Ovary (tissue), 9 donors: ENCODE measurements around the gene NEK4. TPM values are rescaled to one million over a fixed set of nuclear protein-coding genes. Genes with fewer than 3 reads are reported as not detected.

ENCODE experiments used
- DNase-seq, 5 donors: peaks; one replicate each; pipeline ENCODE4 v3.0.0-alpha.2; 2019 to 2020
- H3K27ac ChIP-seq, 2 donors: fragments of 200-600 bp; one replicate each; pipeline versions ENCODE4 v1.5.1 to v1.8.0; 2019 to 2022
- H3K27me3 ChIP-seq: fragments of 200-600 bp; one replicate; pipeline ENCODE4 v1.8.0; 2022
- H3K36me3 ChIP-seq: fragments of 200-600 bp; sonication (generic); one replicate; pipeline ENCODE4 v1.5.1; 2019
- H3K4me1 ChIP-seq: one replicate; pipeline ENCODE4 v1.8.1; 2013; ENCODE audit warnings: mild to moderate bottlenecking, moderate library complexity; ENCODE audit not compliant: insufficient read depth
- H3K4me3 ChIP-seq: fragments of 200-600 bp; sonication (generic); one replicate; pipeline ENCODE4 v1.5.1; 2017
- H3K9me3 ChIP-seq, 2 donors: fragments of 200-600 bp in 1 of 2; sonication (generic) in 1 of 2; one replicate each; pipeline versions ENCODE4 v1.5.1 to v1.8.1; 2013 to 2019; ENCODE audit warnings: mild to moderate bottlenecking in 1 of 2, moderate library complexity in 1 of 2
- CTCF ChIP-seq, 3 donors: fragments of 450-650 bp in 2 of 3; fragments of 200-600 bp in 1 of 3; IDR thresholded peaks; one replicate each; pipeline versions ENCODE4 v1.5.1 to v1.8.0; 2016 to 2022; ENCODE audit warnings: antibody characterized with exemption in 3 of 3, mild to moderate bottlenecking in 1 of 3
- EP300 ChIP-seq: sonication (generic); formaldehyde crosslinking; IDR thresholded peaks from one replicate; pipeline ENCODE4 v1.6.1; 2017; ENCODE audit warnings: antibody characterized with exemption
- POLR2A ChIP-seq: fragments of 450-650 bp; IDR thresholded peaks from one replicate; pipeline ENCODE4 v1.6.1; 2017; ENCODE audit warnings: antibody characterized with exemption, mild to moderate bottlenecking, moderate library complexity
- WGBS, 3 donors: extraction: QIAGEN DNeasy Blood & Tissue Kit in 1 of 3; methylation state at CpG; one replicate each; pipeline versions ENCODE4 v1.1.5 to v1.1.7; 2013 to 2017; 5-methylcytosine and 5-hydroxymethylcytosine counted together
- intact Hi-C, 4 donors: fragments of 100-400 bp; cut with DNase I; formaldehyde crosslinking; loops; one replicate each; pipeline versions ENCODE4 v1.11.0 to v1.15.1; 2022 to 2023
- polyA plus RNA-seq, 2 donors: library from polyadenylated mRNA; stranded (reverse); fragments of 200-250 nt in 1 of 2; fragments of 350-450 nt in 1 of 2; fragmentation: Illumina TruSeq in 1 of 2; extraction: RNeasy Lipid Tissue Mini Kit (QIAGEN cat#74804) in 1 of 2; gene quantifications; one replicate each; pipeline ENCODE4 v1.2.3, GENCODE V29; 2013 to 2014
- total RNA-seq, 7 donors: library from RNA; depleted of rRNA in 2 of 7; stranded (reverse); fragments of >200 nt in 2 of 7; fragmentation: NEBNext Ultra II Directional in 3 of 7; extraction: Animal tissue kit (Norgen Biotek cat#: 25700) in 3 of 7; gene quantifications; one replicate each; pipeline versions ENCODE4 v1.1.0 to v1.2.4, GENCODE V29; 2016 to 2023
- donor health status: DM: no; HTN: no; CAD: no; lungs with moderate emphysema.
- donor health status: DM: no; HTN: no; CAD: no.
- donor health status: Bipolar disorder and iron deficiency.
- donor health status: DM: yes; HTN: yes; CAD: no.
- donor health status: DM: no; HTN: no; CAD: no.
- donor health status: DM: yes; HTN: yes; CAD: no.

Gene NEK4
- total and polyA plus RNA-seq, 9 donors: 8.5 to 45.9 (median 31.0) TPM

GRCh38 chr3:52703341-52703740 lies 67.4 kb downstream of the NEK4 start:
- Histone ChIP-seq H3K4me1 (peaks cover 9% of the 10 kb centered on the region), H3K4me3 (no peak overlapping the region), H3K27ac (peak overlapping the region in 1 of 2 donors; percentile 84), H3K9me3 (no peaks in the 10 kb centered on the region), H3K27me3 (no peaks in the 10 kb centered on the region), H3K36me3 (no peaks in the 10 kb centered on the region)
- DNase-seq: no peak
- TF ChIP-seq CTCF (IDR thresholded peaks at IDR 0.05) (no peak), POLR2A (no peak), EP300 (no peak)
- intact Hi-C loops: loop anchor here in 1 of 4 donors (10.0 kb wide), 1 partner anchor 169 kb away; the partner anchor contains the start of genes NT5DC2 and UQCC5
- 65 to 78% (median 75%) methylated on average over 7 of the region's 7 CpGs for WGBS, 3 donors

- Histone ChIP-seq H3K36me3 (no peaks in the 10 kb centered on the region), H3K4me3 (no peak overlapping the region), H3K27ac (no peak overlapping the region), H3K9me3 (no peaks in the 10 kb centered on the region), H3K4me1 (no peaks in the 10 kb centered on the region), H3K27me3 (no peaks in the 10 kb centered on the region)
- no peak for DNase-seq
- TF ChIP-seq CTCF (IDR thresholded peaks at IDR 0.05) (no peak), POLR2A (no peak), EP300 (no peak)
- 80 to 86% (median 85%) methylated on average over 4 of the region's 4 CpGs for WGBS, 3 donors
- intact Hi-C loops: no loop called here
Observed at GRCh38 chr3:52697632-52697965, 73.1 kb downstream of the NEK4 start.

DNA sequence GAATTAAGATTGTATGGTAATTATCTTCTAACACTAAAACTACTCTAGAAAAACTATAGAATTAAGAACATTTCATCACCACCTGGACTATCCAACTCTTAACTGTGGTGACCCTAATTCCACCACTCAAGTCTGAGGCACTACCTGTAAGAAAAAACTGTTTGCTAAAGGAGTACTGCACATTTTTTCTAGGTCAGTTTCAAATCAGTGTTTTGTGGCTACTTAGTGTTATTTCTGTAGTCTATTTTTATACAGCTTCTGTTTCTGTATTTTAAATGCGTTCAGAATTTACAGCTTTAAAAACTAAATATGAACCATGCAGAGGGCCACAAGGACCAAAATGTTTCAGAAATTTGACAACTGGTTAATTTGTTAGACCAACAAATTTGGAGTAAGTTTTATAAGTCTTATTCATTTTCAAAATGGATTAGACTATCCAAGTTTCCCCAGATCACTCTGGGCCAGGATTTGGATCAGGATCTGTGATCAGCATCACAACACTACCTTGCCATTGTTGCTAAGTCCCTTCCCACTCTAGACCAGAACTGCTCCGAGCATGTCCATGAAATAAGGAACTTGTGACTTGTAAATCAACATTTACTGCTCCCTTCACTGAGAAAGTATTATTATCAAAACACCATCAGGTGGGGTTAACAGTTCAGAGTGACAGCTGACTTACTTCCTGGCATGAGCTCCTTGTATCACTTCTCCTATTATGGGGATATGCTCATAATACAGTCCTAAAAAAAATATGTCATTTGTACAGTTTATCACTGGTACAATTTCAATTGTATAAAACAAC lies 73.7 kb downstream of the NEK4 start:
- Histone ChIP-seq H3K27me3 (no peaks in the 10 kb centered on the region), H3K27ac (no peak overlapping the region), H3K36me3 (no peaks in the 10 kb centered on the region), H3K4me1 (no peaks in the 10 kb centered on the region), H3K4me3 (no peak overlapping the region), H3K9me3 (no peaks in the 10 kb centered on the region)
- TF ChIP-seq POLR2A (no peak), CTCF (IDR thresholded peaks at IDR 0.05) (no peak), EP300 (no peak)
- no peak for DNase-seq
- WGBS, 3 donors: 56 to 74% (median 56%) methylated on average over 2 of the region's 2 CpGs
- intact Hi-C loops: no loop called here

DNA sequence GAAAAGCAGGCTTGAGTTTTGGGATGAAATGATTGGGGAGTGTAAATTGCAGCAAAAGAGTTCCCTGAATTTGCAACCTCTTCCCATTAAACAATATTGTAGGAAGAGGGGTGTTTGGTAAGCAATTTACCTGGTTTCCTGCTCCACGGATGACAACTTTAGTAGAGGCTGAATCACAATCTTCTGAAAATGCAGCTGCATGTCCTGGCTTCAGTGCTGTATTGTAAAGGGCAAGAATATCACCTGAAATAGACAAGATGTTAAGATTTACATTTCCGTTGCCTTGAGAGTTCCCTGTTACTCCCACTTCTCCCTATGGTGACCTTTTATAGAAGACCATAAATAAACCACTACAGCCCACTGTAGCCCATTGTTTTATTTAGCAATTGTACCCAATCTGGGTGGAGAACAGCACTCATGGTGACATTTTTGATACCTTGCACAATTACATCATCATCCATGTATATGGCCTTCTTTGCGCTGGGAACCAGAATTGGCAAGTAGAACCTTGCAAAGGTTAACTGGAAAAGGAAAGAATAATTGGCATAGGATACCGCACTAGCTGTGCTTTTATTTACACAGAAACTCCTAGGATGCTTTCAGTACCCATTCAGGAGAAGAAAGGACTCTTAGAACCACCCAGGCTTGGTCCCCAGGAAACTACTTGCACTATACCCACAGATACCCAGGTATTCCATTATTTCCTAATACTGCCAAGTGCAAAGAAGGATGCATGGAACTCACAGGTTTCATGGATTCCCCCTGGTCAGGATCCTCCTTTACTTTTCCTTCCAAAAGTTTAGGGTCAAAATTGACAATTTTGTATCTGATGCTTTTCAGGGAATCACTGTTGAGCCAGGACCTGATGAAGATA lies 74.7 kb downstream of the NEK4 start:
- no peaks in the 10 kb centered on the region for H3K9me3 ChIP-seq
- no peaks in the 10 kb centered on the region for H3K36me3 ChIP-seq
- no peak for DNase-seq

More for the DNA sequence above, 74.7 kb downstream of the NEK4 start:
- 48 to 59% (median 57%) methylated on average over 4 of the region's 4 CpGs for WGBS, 3 donors
- H3K4me1 ChIP-seq: no peaks in the 10 kb centered on the region
- H3K27me3 ChIP-seq: no peaks in the 10 kb centered on the region
- H3K4me3 ChIP-seq: no peak overlapping the region
- intact Hi-C loops: no loop called here
- no peak for TF ChIP-seq POLR2A
- TF ChIP-seq CTCF (IDR thresholded peaks at IDR 0.05): no peak
- H3K27ac ChIP-seq: no peak overlapping the region
